ENCODE data around the gene MTFP1.
"Not testable (repeated sequence)": the region's sequence is repeated elsewhere in the genome, so short reads cannot be mapped to it uniquely, and the experiment has no call there.

DNA sequence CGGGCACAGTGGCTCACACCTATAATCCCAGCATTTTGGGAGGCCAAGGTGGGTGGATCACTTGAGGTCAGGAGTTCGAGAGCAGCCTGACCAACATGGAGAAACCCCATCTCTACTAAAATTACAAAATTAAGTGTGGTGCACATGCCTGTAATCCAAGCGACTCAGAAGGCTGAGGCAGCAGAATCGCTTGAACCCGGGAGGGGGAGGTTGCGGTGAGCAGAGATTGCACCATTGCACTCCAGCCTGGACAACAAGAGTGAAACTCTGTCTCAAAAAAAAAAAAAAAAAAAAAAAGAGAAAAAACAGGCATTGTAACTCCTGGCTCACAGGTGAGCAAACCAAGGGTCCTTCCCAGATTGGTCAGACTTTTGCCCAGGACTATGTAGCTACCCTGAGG is 35.0 kb downstream of the MTFP1 start:
- TF ChIP-seq, protein P1, sequence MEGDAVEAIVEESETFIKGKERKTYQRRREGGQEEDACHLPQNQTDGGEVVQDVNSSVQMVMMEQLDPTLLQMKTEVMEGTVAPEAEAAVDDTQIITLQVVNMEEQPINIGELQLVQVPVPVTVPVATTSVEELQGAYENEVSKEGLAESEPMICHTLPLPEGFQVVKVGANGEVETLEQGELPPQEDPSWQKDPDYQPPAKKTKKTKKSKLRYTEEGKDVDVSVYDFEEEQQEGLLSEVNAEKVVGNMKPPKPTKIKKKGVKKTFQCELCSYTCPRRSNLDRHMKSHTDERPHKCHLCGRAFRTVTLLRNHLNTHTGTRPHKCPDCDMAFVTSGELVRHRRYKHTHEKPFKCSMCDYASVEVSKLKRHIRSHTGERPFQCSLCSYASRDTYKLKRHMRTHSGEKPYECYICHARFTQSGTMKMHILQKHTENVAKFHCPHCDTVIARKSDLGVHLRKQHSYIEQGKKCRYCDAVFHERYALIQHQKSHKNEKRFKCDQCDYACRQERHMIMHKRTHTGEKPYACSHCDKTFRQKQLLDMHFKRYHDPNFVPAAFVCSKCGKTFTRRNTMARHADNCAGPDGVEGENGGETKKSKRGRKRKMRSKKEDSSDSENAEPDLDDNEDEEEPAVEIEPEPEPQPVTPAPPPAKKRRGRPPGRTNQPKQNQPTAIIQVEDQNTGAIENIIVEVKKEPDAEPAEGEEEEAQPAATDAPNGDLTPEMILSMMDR (conservative IDR thresholded peaks at IDR 0.05; ENCODE audit: low read depth in 2 of 2) = not testable (repeated sequence)
- not testable (repeated sequence) for TF ChIP-seq POLR2AphosphoS5 (IDR thresholded peaks at IDR 0.05; ENCODE audit: low read depth); NANOG (IDR thresholded peaks at IDR 0.05; ENCODE audit: borderline replicate concordance); EZH2 (IDR thresholded peaks at IDR 0.05; ENCODE audit: low read depth, unreplicated experiment); STAT1 (IDR thresholded peaks at IDR 0.05; ENCODE audit: unreplicated experiment); JUNB (IDR thresholded peaks at IDR 0.05; ENCODE audit: unreplicated experiment); EZH2phosphoT487 (IDR thresholded peaks at IDR 0.05; ENCODE audit: unreplicated experiment); CREB1 (CRISPR knock-in tag; IDR thresholded peaks at IDR 0.05; ENCODE audit: low read depth)
- TF ChIP-seq, protein P2, sequence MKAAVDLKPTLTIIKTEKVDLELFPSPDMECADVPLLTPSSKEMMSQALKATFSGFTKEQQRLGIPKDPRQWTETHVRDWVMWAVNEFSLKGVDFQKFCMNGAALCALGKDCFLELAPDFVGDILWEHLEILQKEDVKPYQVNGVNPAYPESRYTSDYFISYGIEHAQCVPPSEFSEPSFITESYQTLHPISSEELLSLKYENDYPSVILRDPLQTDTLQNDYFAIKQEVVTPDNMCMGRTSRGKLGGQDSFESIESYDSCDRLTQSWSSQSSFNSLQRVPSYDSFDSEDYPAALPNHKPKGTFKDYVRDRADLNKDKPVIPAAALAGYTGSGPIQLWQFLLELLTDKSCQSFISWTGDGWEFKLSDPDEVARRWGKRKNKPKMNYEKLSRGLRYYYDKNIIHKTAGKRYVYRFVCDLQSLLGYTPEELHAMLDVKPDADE (IDR thresholded peaks at IDR 0.05) = not testable (repeated sequence)
- TF ChIP-seq, protein P3, sequence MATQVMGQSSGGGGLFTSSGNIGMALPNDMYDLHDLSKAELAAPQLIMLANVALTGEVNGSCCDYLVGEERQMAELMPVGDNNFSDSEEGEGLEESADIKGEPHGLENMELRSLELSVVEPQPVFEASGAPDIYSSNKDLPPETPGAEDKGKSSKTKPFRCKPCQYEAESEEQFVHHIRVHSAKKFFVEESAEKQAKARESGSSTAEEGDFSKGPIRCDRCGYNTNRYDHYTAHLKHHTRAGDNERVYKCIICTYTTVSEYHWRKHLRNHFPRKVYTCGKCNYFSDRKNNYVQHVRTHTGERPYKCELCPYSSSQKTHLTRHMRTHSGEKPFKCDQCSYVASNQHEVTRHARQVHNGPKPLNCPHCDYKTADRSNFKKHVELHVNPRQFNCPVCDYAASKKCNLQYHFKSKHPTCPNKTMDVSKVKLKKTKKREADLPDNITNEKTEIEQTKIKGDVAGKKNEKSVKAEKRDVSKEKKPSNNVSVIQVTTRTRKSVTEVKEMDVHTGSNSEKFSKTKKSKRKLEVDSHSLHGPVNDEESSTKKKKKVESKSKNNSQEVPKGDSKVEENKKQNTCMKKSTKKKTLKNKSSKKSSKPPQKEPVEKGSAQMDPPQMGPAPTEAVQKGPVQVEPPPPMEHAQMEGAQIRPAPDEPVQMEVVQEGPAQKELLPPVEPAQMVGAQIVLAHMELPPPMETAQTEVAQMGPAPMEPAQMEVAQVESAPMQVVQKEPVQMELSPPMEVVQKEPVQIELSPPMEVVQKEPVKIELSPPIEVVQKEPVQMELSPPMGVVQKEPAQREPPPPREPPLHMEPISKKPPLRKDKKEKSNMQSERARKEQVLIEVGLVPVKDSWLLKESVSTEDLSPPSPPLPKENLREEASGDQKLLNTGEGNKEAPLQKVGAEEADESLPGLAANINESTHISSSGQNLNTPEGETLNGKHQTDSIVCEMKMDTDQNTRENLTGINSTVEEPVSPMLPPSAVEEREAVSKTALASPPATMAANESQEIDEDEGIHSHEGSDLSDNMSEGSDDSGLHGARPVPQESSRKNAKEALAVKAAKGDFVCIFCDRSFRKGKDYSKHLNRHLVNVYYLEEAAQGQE (IDR thresholded peaks at IDR 0.05; ENCODE audit: unreplicated experiment) = not testable (repeated sequence)

Data from GM23338 (cell line).